Endometrial microvascular endothelial cells (primary cell): Measurements from ENCODE around the gene ZNF490. TPM values are rescaled to one million over a fixed set of nuclear protein-coding genes. Genes with fewer than 3 reads are reported as not detected.
"Not testable (repeated sequence)": the region's sequence is repeated elsewhere in the genome, so short reads cannot be mapped to it uniquely, and the experiment has no call there.

Experiments
- in situ Hi-C: cut with HindIII; loops from 2 replicates; pipeline ENCODE4 v1.10.0; 2017; ENCODE audit warnings: low sequenced_read_pairs, low pct_unique_long_range_greater_than_20kb; ENCODE audit errors: inconsistent ontology term
- total RNA-seq: library from RNA; depleted of rRNA; stranded (reverse); fragments of >200 nt; gene quantifications from one replicate; pipeline ENCODE4 v1.2.3, GENCODE V29; 2015; ENCODE audit errors: inconsistent ontology term

ZNF490 gene
- total RNA-seq, 1 donor from 2014 or later: 3.2 TPM

GRCh38 chr19:12626958-12627357 is 16.3 kb upstream of the ZNF490 start:
- in situ Hi-C loops: no loop called here

DNA sequence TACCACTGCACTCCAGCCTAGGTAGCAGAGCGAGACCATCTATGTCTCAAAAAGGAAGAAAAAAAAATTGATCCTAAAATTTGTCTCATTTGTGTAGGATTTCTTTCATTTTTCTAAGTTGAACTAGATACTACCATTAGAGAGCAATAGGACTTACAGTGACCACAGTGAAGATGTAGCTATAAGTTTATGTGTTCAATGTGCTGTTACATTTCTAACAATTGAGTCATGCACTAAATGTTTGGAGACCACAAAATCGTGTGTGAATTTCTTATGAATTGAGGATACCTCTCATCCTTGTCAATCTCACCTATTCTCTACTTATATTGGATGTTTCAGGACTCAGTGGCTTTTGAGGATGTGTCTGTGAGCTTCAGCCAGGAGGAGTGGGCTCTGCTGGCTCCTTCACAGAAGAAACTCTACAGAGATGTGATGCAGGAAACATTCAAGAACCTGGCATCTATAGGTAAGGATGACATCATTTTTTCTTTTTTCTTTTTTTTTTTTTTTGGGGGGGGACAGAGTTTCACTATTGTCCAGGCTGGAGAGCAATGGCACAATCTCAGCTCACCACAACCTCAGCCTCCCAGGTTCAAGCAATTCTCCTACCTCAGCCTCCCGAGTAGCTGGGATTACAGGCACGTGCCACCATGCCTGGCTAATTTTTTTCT is 12.9 kb upstream of the ZNF490 start:
- in situ Hi-C loops: no loop called here

DNA sequence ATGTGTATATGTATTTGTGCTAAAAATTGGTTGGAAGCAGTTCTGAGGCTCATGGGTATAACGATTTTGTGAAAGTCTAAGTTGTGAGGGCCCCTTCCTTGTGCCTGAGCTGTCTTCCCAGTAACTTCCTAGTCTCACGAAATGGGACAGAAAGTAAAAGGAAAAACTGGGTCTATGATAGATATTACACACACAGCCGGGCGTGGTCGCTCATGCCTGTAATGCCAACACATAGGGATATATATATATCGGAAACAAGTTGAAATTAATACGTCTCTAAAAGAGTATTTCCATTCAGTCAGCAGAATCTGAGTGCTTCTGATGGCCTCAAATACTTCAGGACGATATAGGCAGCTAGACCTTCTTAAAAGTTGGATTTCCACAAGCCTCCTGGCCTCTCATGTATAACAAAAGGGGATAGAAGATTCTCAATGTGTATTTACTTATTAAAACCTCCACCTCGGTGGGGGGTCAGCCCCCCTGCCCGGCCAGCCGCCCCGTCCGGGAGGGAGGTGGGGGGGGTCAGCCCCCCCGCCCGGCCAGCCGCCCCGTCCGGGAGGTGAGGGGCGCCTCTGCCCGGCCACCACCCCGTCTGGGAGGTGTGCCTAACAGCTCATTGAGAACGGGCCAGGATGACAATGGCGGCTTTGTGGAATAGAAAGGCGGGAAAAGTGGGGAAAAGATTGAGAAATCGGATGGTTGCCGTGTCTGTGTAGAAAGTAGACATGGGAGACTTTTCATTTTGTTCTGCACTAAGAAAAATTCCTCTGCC is 10.8 kb upstream of the ZNF490 start:
- in situ Hi-C loops: not testable (repeated sequence)

GRCh38 chr19:12617646-12618045 is 7.0 kb upstream of the ZNF490 start:
- in situ Hi-C loops: no loop called here

DNA sequence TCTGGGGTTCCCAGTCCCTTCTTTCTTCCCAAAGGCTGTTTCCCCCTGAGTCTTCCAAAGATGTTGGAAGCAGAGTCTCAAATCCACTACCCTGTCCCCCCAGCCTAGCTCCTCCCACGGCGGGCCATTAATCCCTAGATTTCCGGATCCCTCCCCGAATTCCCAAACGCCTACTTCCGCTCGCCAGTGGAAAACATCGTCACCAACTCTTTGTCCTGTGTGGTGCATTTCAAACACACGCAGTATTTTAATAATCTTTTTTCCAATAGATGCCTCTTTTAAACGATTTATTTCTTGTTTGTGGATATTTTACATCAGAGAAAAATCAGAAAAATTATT is 717 bp upstream of the ZNF490 start:
- in situ Hi-C loops: no loop called here

DNA sequence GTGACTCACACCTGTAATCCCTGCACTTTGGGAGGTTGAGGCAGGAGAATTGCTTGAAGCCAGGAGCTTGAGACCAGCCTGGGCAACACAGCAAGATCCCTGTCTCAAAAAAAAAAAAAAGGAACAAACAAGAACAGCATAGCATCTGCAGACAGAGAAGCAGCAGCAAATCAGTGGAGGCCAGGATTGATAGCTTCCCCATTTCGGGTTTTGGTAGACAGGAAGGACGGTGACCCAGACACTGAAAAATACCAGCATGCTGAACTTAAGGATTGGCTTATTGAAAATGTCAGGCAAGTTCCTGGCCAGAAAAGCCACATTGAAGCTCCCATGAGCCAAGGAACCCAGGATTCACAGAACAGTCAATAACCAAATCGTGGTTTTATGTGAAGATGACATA is 3.0 kb downstream of the ZNF490 start:
- in situ Hi-C loops: no loop called here

GRCh38 chr19:12606796-12607195 is 3.8 kb downstream of the ZNF490 start:
- in situ Hi-C loops: no loop called here

DNA sequence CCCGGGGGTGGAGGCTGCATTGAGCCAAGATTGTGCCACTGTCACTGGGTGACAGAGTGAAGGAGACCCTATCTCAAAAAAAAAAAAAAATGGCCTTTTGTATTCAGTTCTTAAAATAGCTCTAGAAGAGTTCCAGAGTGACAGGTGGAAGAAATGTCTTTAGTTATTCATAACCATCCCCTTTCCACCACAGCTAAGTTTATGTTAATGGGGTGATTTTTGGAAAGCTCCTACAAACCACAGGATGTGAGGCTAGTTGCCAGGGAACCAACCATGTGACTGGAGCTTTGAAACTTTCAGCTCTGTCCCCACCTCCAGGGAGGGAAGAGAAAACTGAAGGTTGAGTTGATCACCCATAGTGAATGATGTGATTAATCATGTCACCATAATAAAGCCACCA is 6.9 kb downstream of the ZNF490 start:
- in situ Hi-C loops: no loop called here

- in situ Hi-C loops: no loop called here
These were observed 13.0 kb downstream of the ZNF490 start for GRCh38 chr19:12597594-12597993.

GRCh38 chr19:12596927-12597548 is 13.6 kb downstream of the ZNF490 start:
- in situ Hi-C loops: no loop called here

DNA sequence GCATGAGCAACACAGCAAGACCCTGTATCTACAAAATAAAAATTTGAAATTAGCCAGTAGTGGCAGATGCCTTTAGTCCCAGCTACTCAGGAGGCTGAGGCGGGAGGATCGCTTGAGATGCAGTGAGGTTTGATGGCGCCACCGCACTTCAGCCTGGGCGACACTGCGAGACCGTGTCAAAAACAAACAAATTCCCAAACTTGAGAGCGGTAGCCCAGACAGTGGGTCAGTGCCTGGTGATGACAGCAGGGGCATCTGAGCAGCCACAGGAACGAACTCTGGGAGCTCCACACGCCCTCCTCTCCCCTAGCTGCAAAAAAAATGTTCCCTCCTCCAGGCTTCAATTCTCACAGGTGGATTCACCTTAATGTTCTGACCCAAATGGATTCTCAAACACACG is 14.1 kb downstream of the ZNF490 start:
- in situ Hi-C loops: no loop called here

- in situ Hi-C loops: no loop called here
These were observed 29.5 kb downstream of the ZNF490 start for GRCh38 chr19:12581100-12581499.

- in situ Hi-C loops: no loop called here
These were observed 30.4 kb downstream of the ZNF490 start for GRCh38 chr19:12580180-12580694.

GRCh38 chr19:12578641-12579040 is 32.0 kb downstream of the ZNF490 start:
- in situ Hi-C loops: no loop called here

- in situ Hi-C loops: no loop called here
These were observed 36.6 kb downstream of the ZNF490 start for GRCh38 chr19:12574036-12574435.

GRCh38 chr19:12567951-12568350 is 42.7 kb downstream of the ZNF490 start:
- in situ Hi-C loops: no loop called here

DNA sequence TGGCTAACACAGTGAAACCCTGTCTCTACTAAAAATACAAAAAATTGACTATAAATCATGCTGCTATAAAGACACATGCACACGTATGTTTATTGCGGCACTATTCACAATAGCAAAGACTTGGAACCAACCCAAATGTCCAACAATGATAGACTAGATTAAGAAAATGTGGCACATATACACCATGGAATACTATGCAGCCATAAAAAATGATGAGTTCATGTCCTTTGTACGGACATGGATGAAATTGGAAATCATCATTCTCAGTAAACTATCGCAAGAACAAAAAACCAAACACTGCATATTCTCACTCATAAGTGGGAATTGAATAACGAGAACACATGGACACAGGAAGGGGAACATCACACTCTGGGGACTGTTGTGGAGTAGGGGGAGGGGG is 44.2 kb downstream of the ZNF490 start:
- in situ Hi-C loops: not testable (repeated sequence)

DNA sequence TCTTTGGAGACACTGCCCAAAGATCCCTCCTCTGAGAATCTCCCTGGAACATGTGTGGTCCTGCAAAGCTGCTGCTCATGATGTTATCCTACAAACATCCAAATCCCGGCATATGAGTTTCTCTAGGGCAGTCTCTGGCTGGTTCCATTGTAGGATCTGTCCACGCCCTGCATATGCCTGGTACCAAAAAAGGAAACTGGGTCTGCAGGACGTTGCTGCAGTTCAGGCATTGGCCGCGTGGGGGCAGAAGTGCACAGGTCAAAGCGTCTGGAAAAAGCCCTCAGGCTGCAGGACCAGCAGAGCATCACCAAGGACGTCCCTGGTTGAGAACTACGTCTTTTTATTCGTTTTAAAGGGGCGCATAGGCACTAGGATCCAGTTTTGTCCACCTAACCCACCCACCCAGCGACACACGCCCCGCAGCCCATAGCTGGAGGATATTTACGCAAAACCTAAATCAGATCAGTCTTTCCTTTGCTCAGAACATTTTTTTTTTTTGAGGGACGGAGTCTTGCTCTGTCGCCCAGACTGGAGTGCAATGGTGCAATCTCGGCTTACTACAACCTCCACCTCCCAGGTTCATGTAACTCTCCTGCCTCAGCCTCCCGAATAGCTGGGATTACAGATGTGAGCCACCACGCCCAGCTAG is 46.5 kb downstream of the ZNF490 start:
- in situ Hi-C loops: no loop called here

- in situ Hi-C loops: no loop called here
These were observed 55.1 kb downstream of the ZNF490 start for GRCh38 chr19:12555456-12555930.
